ENCODE data around the gene CD47.

CD47 gene

GRCh38 chr3:108091498-108092250, 843 bp upstream of the CD47 start:
- TF ChIP-seq CTCF (IDR thresholded peaks at IDR 0.05; ENCODE audit: insufficient read depth, low read depth, low read length, missing control alignments): no peak
- peak; percentile 14 for DNase-seq (ENCODE audit: low read depth)
- peak overlapping the region; percentile 80 for H3K4me3 ChIP-seq (ENCODE audit: low read length)

- H3K4me3 ChIP-seq (ENCODE audit: low read length): peak overlapping the region; percentile 80
- TF ChIP-seq CTCF (IDR thresholded peaks at IDR 0.05; ENCODE audit: insufficient read depth, low read depth, low read length, missing control alignments): no peak
- DNase-seq (ENCODE audit: low read depth): peak; percentile 33
These were observed 656 bp downstream of the CD47 start for GRCh38 chr3:108090049-108090700.

GRCh38 chr3:108089579-108089978, 1.3 kb downstream of the CD47 start:
- no peak for DNase-seq (ENCODE audit: low read depth)
- TF ChIP-seq CTCF (IDR thresholded peaks at IDR 0.05; ENCODE audit: insufficient read depth, low read depth, low read length, missing control alignments): no peak
- peak overlapping the region; percentile 80 for H3K4me3 ChIP-seq (ENCODE audit: low read length)

GRCh38 chr3:108088697-108089096, 2.1 kb downstream of the CD47 start:
- no peak for TF ChIP-seq CTCF (IDR thresholded peaks at IDR 0.05; ENCODE audit: insufficient read depth, low read depth, low read length, missing control alignments)
- peak overlapping the region; percentile 20 for H3K4me3 ChIP-seq (ENCODE audit: low read length)
- no peak for DNase-seq (ENCODE audit: low read depth)

GRCh38 chr3:108088146-108088545, 2.7 kb downstream of the CD47 start:
- no peak for DNase-seq (ENCODE audit: low read depth)
- TF ChIP-seq CTCF (IDR thresholded peaks at IDR 0.05; ENCODE audit: insufficient read depth, low read depth, low read length, missing control alignments): no peak
- H3K4me3 ChIP-seq (ENCODE audit: low read length): no peak overlapping the region

- no peak for DNase-seq (ENCODE audit: low read depth)
- TF ChIP-seq CTCF (IDR thresholded peaks at IDR 0.05; ENCODE audit: insufficient read depth, low read depth, low read length, missing control alignments): no peak
- H3K4me3 ChIP-seq (ENCODE audit: low read length): no peak overlapping the region
These were observed 4.2 kb downstream of the CD47 start for GRCh38 chr3:108086653-108087052.

Data from epithelial cell of esophagus (primary cell).